Measurements from ENCODE around the gene SLC66A3.
"Not testable (repeated sequence)": the region's sequence is repeated elsewhere in the genome, so short reads cannot be mapped to it uniquely, and the experiment has no call there.

SLC66A3 gene

GRCh38 chr2:11165046-11165445 is 9.8 kb downstream of the SLC66A3 start:
- DNase-seq: not testable (repeated sequence)

- no peak for DNase-seq
Measured at GRCh38 chr2:11166476-11166875, 11.2 kb downstream of the SLC66A3 start.

- DNase-seq: no peak
Measured at GRCh38 chr2:11168488-11168887, 13.2 kb downstream of the SLC66A3 start.

GRCh38 chr2:11169333-11169732 is 14.1 kb downstream of the SLC66A3 start:
- DNase-seq: no peak

GRCh38 chr2:11174222-11174621 is 19.0 kb downstream of the SLC66A3 start:
- DNase-seq: no peak

GRCh38 chr2:11175293-11175795 is 20.1 kb downstream of the SLC66A3 start:
- no peak for DNase-seq

GRCh38 chr2:11177871-11178690 is 22.8 kb downstream of the SLC66A3 start:
- no peak for DNase-seq

- DNase-seq: no peak
Measured at GRCh38 chr2:11179196-11179595, 23.9 kb downstream of the SLC66A3 start.

- no peak for DNase-seq
Measured at GRCh38 chr2:11179899-11180298, 24.6 kb downstream of the SLC66A3 start.

- DNase-seq: no peak
Measured at GRCh38 chr2:11180653-11181052, 25.4 kb downstream of the SLC66A3 start.

- no peak for DNase-seq
Measured at GRCh38 chr2:11182951-11183350, 27.7 kb downstream of the SLC66A3 start.

GRCh38 chr2:11186145-11186544 is 30.9 kb downstream of the SLC66A3 start:
- no peak for DNase-seq

GRCh38 chr2:11187083-11187619 is 31.9 kb downstream of the SLC66A3 start:
- DNase-seq: no peak

GRCh38 chr2:11187731-11188130 is 32.5 kb downstream of the SLC66A3 start:
- no peak for DNase-seq

- no peak for DNase-seq
Measured at GRCh38 chr2:11196246-11196645, 41.0 kb downstream of the SLC66A3 start.

GRCh38 chr2:11200651-11201050 is 45.4 kb downstream of the SLC66A3 start:
- DNase-seq: no peak

- DNase-seq: no peak
Measured at GRCh38 chr2:11201969-11202368, 46.7 kb downstream of the SLC66A3 start.

- DNase-seq: no peak
Measured at GRCh38 chr2:11203480-11203879, 48.2 kb downstream of the SLC66A3 start.

- DNase-seq: no peak
Measured at GRCh38 chr2:11208083-11208482, 52.8 kb downstream of the SLC66A3 start.

- DNase-seq: no peak
Measured at GRCh38 chr2:11212645-11213044, 57.4 kb downstream of the SLC66A3 start.

- DNase-seq: no peak
Measured at GRCh38 chr2:11213090-11213638, 57.9 kb downstream of the SLC66A3 start.

- DNase-seq: no peak
Measured at GRCh38 chr2:11213975-11214374, 58.7 kb downstream of the SLC66A3 start.

GRCh38 chr2:11214770-11215169 is 59.5 kb downstream of the SLC66A3 start:
- DNase-seq: no peak

- no peak for DNase-seq
Measured at GRCh38 chr2:11215407-11215806, 60.1 kb downstream of the SLC66A3 start.
